GM12892 (cell line): Measurements from ENCODE around the gene MBNL3.

Source experiments
- POLR2AphosphoS5 ChIP-seq: IDR thresholded peaks from 2 replicates; pipeline ENCODE4 v1.6.1; 2011; ENCODE audit warnings: low read depth, low read length, control low read depth
- TAF1 ChIP-seq: IDR thresholded peaks from 2 replicates; pipeline ENCODE4 v1.6.1; 2011; ENCODE audit warnings: low read depth, mild to moderate bottlenecking, control low read depth, low read length, borderline replicate concordance

DNA sequence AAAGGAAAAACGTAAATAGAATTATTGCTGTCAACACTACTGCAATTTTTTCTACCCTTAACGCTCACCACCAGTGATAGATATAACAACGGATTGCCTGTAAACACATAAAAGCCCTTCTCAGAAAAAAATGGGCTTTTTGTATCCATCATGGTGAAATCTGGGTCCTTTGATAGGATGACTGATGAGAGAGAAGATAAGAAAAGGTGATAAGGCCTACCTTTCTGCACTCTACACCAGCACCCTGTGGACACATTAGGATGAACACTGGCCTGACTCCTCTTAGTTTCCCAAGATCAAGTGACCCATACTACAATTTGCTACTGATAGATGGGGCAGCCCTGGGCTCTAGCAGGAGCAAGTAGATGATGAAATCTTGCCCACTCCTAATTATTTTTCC, 157.3 kb downstream of the MBNL3 start:
- no peak for TF ChIP-seq POLR2AphosphoS5
- TF ChIP-seq TAF1: no peak
